ENCODE measurements around the gene GNB1.

Gene GNB1

DNA sequence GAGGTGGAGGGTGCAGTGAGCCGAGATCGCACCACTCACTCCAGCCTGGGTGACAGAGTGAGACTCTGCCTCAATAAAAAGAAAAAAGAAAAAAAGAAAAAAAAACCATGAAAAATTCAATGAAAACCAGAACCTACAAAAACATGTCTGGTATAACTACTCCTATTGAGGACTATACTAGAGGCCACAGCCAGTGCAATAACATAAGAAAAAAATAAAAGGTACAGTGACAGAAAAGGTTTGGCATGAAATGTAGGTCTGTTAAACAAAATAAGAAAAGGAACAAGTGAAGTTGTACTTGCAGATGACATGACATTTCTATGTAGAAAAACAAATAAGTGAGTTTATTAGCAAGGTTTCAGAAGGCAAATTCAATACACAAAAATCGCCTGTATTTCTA, 120.8 kb downstream of the GNB1 start:
- intact Hi-C loops (cut with micrococcal nuclease): no loop called here
- peaks cover 87% of the 10 kb centered on the region for H3K36me3 Mint-ChIP-seq (ENCODE audit: low read depth)
- no peak overlapping the region for H3K4me3 Mint-ChIP-seq
- H3K27ac Mint-ChIP-seq: no peak overlapping the region
- H3K9me3 Mint-ChIP-seq: no peaks in the 10 kb centered on the region
- H3K4me1 Mint-ChIP-seq (ENCODE audit: low read depth): peaks cover 57% of the 10 kb centered on the region
- no peaks in the 10 kb centered on the region for H3K27me3 Mint-ChIP-seq

- Mint-ChIP-seq H3K27me3 (no peaks in the 10 kb centered on the region), H3K4me1 (ENCODE audit: low read depth) (peaks cover 59% of the 10 kb centered on the region), H3K27ac (no peak overlapping the region), H3K4me3 (no peak overlapping the region), H3K9me3 (no peaks in the 10 kb centered on the region), H3K36me3 (ENCODE audit: low read depth) (peaks cover 95% of the 10 kb centered on the region)
- intact Hi-C loops (cut with micrococcal nuclease): loop anchor here (1.0 kb wide), 1 partner anchor 8 kb away; no protein-coding TSS in a partner anchor
Observed at GRCh38 chr1:1768249-1768992, 122.5 kb downstream of the GNB1 start.

DNA sequence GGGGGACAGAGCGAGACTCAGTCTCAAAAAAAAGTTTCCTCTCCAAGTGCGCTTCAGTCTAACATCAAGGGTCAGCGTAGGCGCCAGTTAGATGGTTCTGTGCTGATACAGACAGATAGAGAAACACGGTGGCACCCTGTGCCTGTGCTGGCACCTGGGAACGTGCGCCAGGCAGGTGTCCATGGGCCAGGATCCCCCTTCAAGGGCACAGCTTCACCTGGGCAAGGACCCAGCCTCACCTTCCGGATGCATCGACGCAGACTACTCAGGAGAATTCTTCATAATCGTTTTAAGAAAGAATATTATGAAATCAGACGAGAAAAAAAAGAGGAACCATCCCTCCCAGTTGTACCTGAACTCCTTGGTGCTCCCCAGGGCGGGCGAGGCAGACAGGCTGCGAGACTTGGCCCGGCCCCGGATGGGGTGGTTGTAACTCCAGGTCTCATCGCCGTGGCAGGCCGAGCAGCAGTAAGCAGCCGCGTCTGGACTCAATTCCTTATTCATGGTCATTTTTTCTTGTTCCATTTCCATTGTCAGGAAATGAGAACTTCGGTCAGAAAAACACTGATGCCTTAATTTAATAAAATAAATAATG, 125.9 kb downstream of the GNB1 start:
- H3K27me3 Mint-ChIP-seq: no peaks in the 10 kb centered on the region
- H3K9me3 Mint-ChIP-seq: no peaks in the 10 kb centered on the region
- peak overlapping the region; percentile 6 for H3K4me3 Mint-ChIP-seq
- intact Hi-C loops (cut with micrococcal nuclease): no loop called here
- peak overlapping the region; percentile 46 for H3K27ac Mint-ChIP-seq
- peaks cover 49% of the 10 kb centered on the region for H3K4me1 Mint-ChIP-seq (ENCODE audit: low read depth)
- H3K36me3 Mint-ChIP-seq (ENCODE audit: low read depth): peaks cover 100% of the 10 kb centered on the region

GRCh38 chr1:1763657-1764621, 126.9 kb downstream of the GNB1 start:
- intact Hi-C loops (cut with micrococcal nuclease): no loop called here
- Mint-ChIP-seq H3K27me3 (no peaks in the 10 kb centered on the region), H3K4me1 (ENCODE audit: low read depth) (peaks cover 51% of the 10 kb centered on the region), H3K9me3 (no peaks in the 10 kb centered on the region), H3K4me3 (no peak overlapping the region), H3K36me3 (ENCODE audit: low read depth) (peaks cover 100% of the 10 kb centered on the region), H3K27ac (peak overlapping the region; percentile 16)

GRCh38 chr1:1761504-1762376, 129.1 kb downstream of the GNB1 start:
- H3K4me1 Mint-ChIP-seq (ENCODE audit: low read depth): peaks cover 43% of the 10 kb centered on the region
- H3K27ac Mint-ChIP-seq: no peak overlapping the region
- no peak overlapping the region for H3K4me3 Mint-ChIP-seq
- intact Hi-C loops (cut with micrococcal nuclease): no loop called here
- H3K9me3 Mint-ChIP-seq: no peaks in the 10 kb centered on the region
- H3K36me3 Mint-ChIP-seq (ENCODE audit: low read depth): peaks cover 100% of the 10 kb centered on the region
- no peaks in the 10 kb centered on the region for H3K27me3 Mint-ChIP-seq

- H3K36me3 Mint-ChIP-seq (ENCODE audit: low read depth): peaks cover 100% of the 10 kb centered on the region
- no peaks in the 10 kb centered on the region for H3K9me3 Mint-ChIP-seq
- no peak overlapping the region for H3K27ac Mint-ChIP-seq
- H3K27me3 Mint-ChIP-seq: no peaks in the 10 kb centered on the region
- intact Hi-C loops (cut with micrococcal nuclease): no loop called here
- no peak overlapping the region for H3K4me3 Mint-ChIP-seq
- peaks cover 39% of the 10 kb centered on the region for H3K4me1 Mint-ChIP-seq (ENCODE audit: low read depth)
Observed at GRCh38 chr1:1760715-1761114, 130.2 kb downstream of the GNB1 start.

GRCh38 chr1:1760345-1760650, 130.6 kb downstream of the GNB1 start:
- intact Hi-C loops (cut with micrococcal nuclease): no loop called here
- no peak overlapping the region for H3K4me3 Mint-ChIP-seq
- peaks cover 39% of the 10 kb centered on the region for H3K4me1 Mint-ChIP-seq (ENCODE audit: low read depth)
- no peaks in the 10 kb centered on the region for H3K27me3 Mint-ChIP-seq
- no peaks in the 10 kb centered on the region for H3K9me3 Mint-ChIP-seq
- peaks cover 100% of the 10 kb centered on the region for H3K36me3 Mint-ChIP-seq (ENCODE audit: low read depth)
- H3K27ac Mint-ChIP-seq: no peak overlapping the region

DNA sequence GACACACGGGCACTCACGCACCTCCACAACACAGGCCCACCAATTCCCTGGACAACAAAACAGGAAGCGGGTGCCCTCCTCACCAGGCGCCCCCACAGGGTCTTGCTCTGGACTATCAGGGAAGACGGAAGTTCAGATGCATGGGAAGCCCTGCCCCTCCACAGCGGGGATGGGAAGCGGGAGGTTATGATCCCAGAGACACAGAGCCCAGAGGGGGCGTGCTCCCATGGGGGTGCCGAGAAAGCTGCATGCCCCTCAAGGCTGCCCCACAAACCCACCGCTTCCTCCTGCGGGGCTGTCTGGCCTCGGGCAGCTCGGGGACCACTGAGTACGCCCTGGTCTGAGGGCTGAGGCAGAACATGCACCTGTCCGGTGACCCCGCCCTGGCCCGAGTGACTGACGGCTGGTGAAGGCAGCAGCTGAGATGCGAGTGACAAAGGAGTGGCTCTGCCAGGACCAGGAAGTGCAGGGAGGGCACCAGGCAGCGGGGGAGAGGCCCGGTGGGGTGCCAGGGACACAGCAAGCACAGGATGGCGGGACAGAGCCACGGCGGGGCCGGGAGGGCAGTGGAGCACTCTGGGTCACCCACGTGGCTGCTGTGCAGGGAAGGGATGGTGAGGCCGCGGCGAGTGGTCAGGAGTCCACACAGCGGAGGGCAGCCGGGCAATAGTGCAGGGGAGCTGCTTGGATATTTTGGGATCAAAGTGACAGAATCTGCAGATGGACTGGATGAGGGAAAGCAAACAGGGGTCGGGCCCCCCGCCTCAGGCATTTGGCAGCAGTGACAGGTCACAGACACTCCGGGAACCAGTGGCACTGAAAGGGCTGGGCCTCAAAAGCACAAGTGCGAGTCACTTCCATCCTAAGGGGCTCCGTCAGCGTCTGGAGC, 131.2 kb downstream of the GNB1 start:
- Mint-ChIP-seq H3K36me3 (ENCODE audit: low read depth) (peaks cover 100% of the 10 kb centered on the region), H3K4me3 (no peak overlapping the region), H3K27ac (peak overlapping the region; percentile 75), H3K4me1 (ENCODE audit: low read depth) (peaks cover 33% of the 10 kb centered on the region), H3K9me3 (no peaks in the 10 kb centered on the region), H3K27me3 (no peaks in the 10 kb centered on the region)
- intact Hi-C loops (cut with micrococcal nuclease): no loop called here

- intact Hi-C loops (cut with micrococcal nuclease): no loop called here
- Mint-ChIP-seq H3K36me3 (ENCODE audit: low read depth) (peaks cover 100% of the 10 kb centered on the region), H3K27ac (peak overlapping the region; percentile 75), H3K27me3 (no peaks in the 10 kb centered on the region), H3K4me1 (ENCODE audit: low read depth) (peaks cover 25% of the 10 kb centered on the region), H3K9me3 (no peaks in the 10 kb centered on the region), H3K4me3 (peak overlapping the region; percentile 17)
Observed at GRCh38 chr1:1758692-1759455, 132.0 kb downstream of the GNB1 start.

DNA sequence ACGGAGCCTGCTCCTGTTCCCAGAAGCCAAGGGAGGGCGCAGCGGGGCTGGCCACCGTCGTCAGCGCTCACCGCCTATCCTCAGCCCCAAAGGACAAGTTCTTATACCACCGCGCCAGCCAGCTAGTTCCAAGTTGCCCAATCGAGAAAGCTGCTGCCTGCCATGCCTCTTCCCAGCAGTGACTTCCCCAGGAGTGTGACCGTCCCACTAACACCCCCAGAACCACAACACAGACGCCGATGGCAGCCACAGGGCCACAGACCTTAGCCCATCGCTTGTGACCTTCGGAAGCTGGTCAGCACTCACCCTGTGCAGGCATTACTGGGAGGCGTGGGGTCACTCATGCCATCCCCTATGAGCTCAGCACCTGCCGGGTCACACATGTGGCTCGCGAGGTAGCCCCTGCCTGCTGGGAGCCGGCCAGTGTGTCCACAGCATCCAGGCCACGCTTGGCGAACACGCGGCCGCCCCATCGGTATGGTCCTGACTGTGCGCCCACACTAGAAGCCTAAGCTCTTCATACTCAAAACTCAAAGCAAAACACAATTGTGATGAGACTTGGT, 132.7 kb downstream of the GNB1 start:
- Mint-ChIP-seq H3K27me3 (no peaks in the 10 kb centered on the region), H3K27ac (peak overlapping the region; percentile 75), H3K36me3 (ENCODE audit: low read depth) (peaks cover 100% of the 10 kb centered on the region)

GRCh38 chr1:1757422-1758058, 133.3 kb downstream of the GNB1 start:
- H3K27me3 Mint-ChIP-seq: no peaks in the 10 kb centered on the region
- peaks cover 21% of the 10 kb centered on the region for H3K4me1 Mint-ChIP-seq (ENCODE audit: low read depth)
- intact Hi-C loops (cut with micrococcal nuclease): no loop called here
- H3K36me3 Mint-ChIP-seq (ENCODE audit: low read depth): peaks cover 100% of the 10 kb centered on the region
- H3K9me3 Mint-ChIP-seq: no peaks in the 10 kb centered on the region
- H3K4me3 Mint-ChIP-seq: no peak overlapping the region
- peak overlapping the region; percentile 75 for H3K27ac Mint-ChIP-seq

More for the DNA sequence above, 132.7 kb downstream of the GNB1 start:
- H3K9me3 Mint-ChIP-seq: no peaks in the 10 kb centered on the region
- H3K4me1 Mint-ChIP-seq (ENCODE audit: low read depth): peaks cover 21% of the 10 kb centered on the region
- H3K4me3 Mint-ChIP-seq: no peak overlapping the region
- intact Hi-C loops (cut with micrococcal nuclease): no loop called here
